OCI-LY7 (cell line): ENCODE results near the gene TMPRSS11F. TPM values are rescaled to one million over a fixed set of nuclear protein-coding genes. Genes with fewer than 3 reads are reported as not detected.

Experiments
- BruUV-seq: library from RNA; stranded (reverse); fragments of 400-500 nt; replicated peaks from 2 replicates; lab custom pipeline; 2021; lab: Mats Ljungman, UMichigan
- CTCF ChIA-PET: fragments of 300-600 bp; sonication (Branson Sonifier 250); formaldehyde crosslinking; loops from one replicate; lab custom pipeline; 2022; ENCODE audit warnings: antibody characterized with exemption; ENCODE audit not compliant: unreplicated experiment; lab: Charles Lee
- POLR2A ChIA-PET: fragments of 300-600 bp; sonication (Branson Sonifier 250); formaldehyde crosslinking; loops from one replicate; lab custom pipeline; 2022; ENCODE audit warnings: antibody characterized with exemption; lab: Charles Lee
- DNase-seq: peaks from one replicate; pipeline ENCODE4 v3.0.0-alpha.2; 2015; ENCODE audit warnings: low spot score
- H2AFZ ChIP-seq: fragments of 200-600 bp; sonication (generic), shearing (Covaris generic); 2 replicates; pipeline ENCODE4 v1.6.1; 2014; ENCODE audit warnings: mild to moderate bottlenecking, antibody characterized with exemption, low read length, moderate library complexity
- H3K27ac ChIP-seq: fragments of 200-600 bp; sonication (generic); 2 replicates; pipeline ENCODE4 v1.5.1; 2014; ENCODE audit warnings: mixed run types, low read depth, mild to moderate bottlenecking, moderate library complexity, low read length, inconsistent platforms; ENCODE audit not compliant: poor library complexity, severe bottlenecking
- H3K36me3 ChIP-seq: fragments of 200-600 bp; sonication (generic); 2 replicates; pipeline ENCODE4 v1.6.1; 2014; ENCODE audit warnings: mild to moderate bottlenecking, antibody characterized with exemption, low read length, moderate library complexity, mixed read lengths; ENCODE audit not compliant: insufficient read depth
- H3K4me1 ChIP-seq: fragments of 200-600 bp; sonication (generic); 2 replicates; pipeline ENCODE4 v1.5.1; 2014; ENCODE audit warnings: mild to moderate bottlenecking, low read length; ENCODE audit not compliant: insufficient read depth, poor library complexity, severe bottlenecking
- H3K4me2 ChIP-seq: fragments of 200-600 bp; sonication (generic); 2 replicates; pipeline ENCODE4 v1.6.1; 2014; ENCODE audit warnings: mild to moderate bottlenecking, low read length
- H3K4me3 ChIP-seq: fragments of 200-600 bp; sonication (generic); 2 replicates; pipeline ENCODE4 v1.5.1; 2014; ENCODE audit warnings: mild to moderate bottlenecking, low read depth, low read length; ENCODE audit not compliant: poor library complexity, severe bottlenecking
- H3K79me2 ChIP-seq: fragments of 200-600 bp; sonication (generic); 2 replicates; pipeline ENCODE4 v1.6.1; 2016; ENCODE audit warnings: low read depth, mild to moderate bottlenecking, low read length, moderate library complexity, mixed read lengths; ENCODE audit not compliant: insufficient read depth
- H3K9me2 ChIP-seq: fragments of 200-600 bp; sonication (generic); 2 replicates; pipeline ENCODE4 v1.6.1; 2016; ENCODE audit warnings: mild to moderate bottlenecking, low read length, mixed read lengths; ENCODE audit not compliant: insufficient read depth
- H3K9me3 ChIP-seq: fragments of 200-600 bp; sonication (generic); 2 replicates; pipeline ENCODE4 v1.6.1; 2014; ENCODE audit warnings: mild to moderate bottlenecking, mixed run types, low read length, mixed read lengths
- H4K20me1 ChIP-seq: fragments of 200-600 bp; sonication (generic); 2 replicates; pipeline ENCODE4 v1.6.1; 2014; ENCODE audit warnings: mild to moderate bottlenecking, antibody characterized with exemption, low read length, moderate library complexity, mixed read lengths; ENCODE audit not compliant: insufficient read depth
- EZH2phosphoT487 ChIP-seq: fragments of 200-600 bp; sonication (generic); IDR thresholded peaks from 2 replicates; pipeline ENCODE4 v1.6.1; 2018; ENCODE audit warnings: low read depth, borderline replicate concordance, mild to moderate bottlenecking, mixed run types, antibody characterized with exemption, low read length, moderate library complexity, mixed read lengths
- intact Hi-C: fragments of 100-400 bp; cut with micrococcal nuclease; formaldehyde crosslinking; loops from one replicate; pipeline ENCODE4 v1.10.0; 2022; ENCODE audit not compliant: unreplicated experiment
- total RNA-seq, 2 experiments: library from RNA; depleted of rRNA in 1 of 2; stranded (reverse); fragments of >200 nt in 1 of 2; shearing (Covaris generic) in 1 of 2; gene quantifications; 2 replicates each; pipeline ENCODE4 v1.2.3, GENCODE V29; 2014 to 2022
- TF ChIP-seq, protein P1 (sequence below): fragments of 200-600 bp; sonication (generic); conservative IDR thresholded peaks from 2 replicates; pipeline ENCODE4 v1.5.1; 2014; ENCODE audit warnings: mild to moderate bottlenecking, antibody characterized with exemption, low read length, moderate library complexity, mixed read lengths

TMPRSS11F gene
- total RNA-seq, 2 experiments from 2014 or later: not detected

- DNase-seq: no peak
- ChIA-PET POLR2A (no interaction called here), CTCF (no interaction called here)
- Histone ChIP-seq H4K20me1 (no peaks in the 10 kb centered on the region), H3K36me3 (no peaks in the 10 kb centered on the region), H3K79me2 (no peaks in the 10 kb centered on the region), H2AFZ (no peak overlapping the region), H3K4me3 (no peak overlapping the region), H3K9me3 (no peaks in the 10 kb centered on the region), H3K9me2 (no peaks in the 10 kb centered on the region), H3K4me1 (no peaks in the 10 kb centered on the region), H3K4me2 (no peak overlapping the region), H3K27ac (no peak overlapping the region)
- no TSS peak for BruUV-seq
- intact Hi-C loops: no loop called here
- TF ChIP-seq, protein P1, sequence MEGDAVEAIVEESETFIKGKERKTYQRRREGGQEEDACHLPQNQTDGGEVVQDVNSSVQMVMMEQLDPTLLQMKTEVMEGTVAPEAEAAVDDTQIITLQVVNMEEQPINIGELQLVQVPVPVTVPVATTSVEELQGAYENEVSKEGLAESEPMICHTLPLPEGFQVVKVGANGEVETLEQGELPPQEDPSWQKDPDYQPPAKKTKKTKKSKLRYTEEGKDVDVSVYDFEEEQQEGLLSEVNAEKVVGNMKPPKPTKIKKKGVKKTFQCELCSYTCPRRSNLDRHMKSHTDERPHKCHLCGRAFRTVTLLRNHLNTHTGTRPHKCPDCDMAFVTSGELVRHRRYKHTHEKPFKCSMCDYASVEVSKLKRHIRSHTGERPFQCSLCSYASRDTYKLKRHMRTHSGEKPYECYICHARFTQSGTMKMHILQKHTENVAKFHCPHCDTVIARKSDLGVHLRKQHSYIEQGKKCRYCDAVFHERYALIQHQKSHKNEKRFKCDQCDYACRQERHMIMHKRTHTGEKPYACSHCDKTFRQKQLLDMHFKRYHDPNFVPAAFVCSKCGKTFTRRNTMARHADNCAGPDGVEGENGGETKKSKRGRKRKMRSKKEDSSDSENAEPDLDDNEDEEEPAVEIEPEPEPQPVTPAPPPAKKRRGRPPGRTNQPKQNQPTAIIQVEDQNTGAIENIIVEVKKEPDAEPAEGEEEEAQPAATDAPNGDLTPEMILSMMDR: no peak
- TF ChIP-seq EZH2phosphoT487: no peak
Observed at GRCh38 chr4:68167706-68168105, 38.0 kb upstream of the TMPRSS11F start.

DNA sequence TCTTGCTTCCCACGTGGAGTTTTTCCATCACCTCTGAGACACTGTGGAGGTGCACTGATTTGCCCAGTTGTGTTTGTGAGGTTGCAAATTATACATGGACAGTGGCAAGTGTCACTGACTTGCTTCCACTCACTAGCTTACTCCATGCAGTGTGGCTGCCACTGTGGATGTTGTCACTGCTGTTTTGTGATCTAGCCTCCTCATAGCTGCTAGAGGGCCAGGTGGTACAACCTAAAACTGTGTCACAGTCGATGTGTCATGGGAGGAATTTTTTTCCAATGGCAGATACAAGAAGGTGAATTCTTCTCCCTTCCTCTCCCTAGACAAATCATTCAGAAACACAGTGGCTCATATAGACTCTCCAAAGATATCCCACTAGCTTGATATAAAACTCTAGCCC is 37.5 kb upstream of the TMPRSS11F start:
- intact Hi-C loops: no loop called here
- H3K9me3 ChIP-seq: no peaks in the 10 kb centered on the region
- no peak overlapping the region for H3K4me2 ChIP-seq
- no peaks in the 10 kb centered on the region for H3K9me2 ChIP-seq
- CTCF ChIA-PET: no interaction called here
- no peak overlapping the region for H3K4me3 ChIP-seq
- no peaks in the 10 kb centered on the region for H3K36me3 ChIP-seq
- POLR2A ChIA-PET: no interaction called here
- no peak overlapping the region for H2AFZ ChIP-seq
- no TSS peak for BruUV-seq
- no peaks in the 10 kb centered on the region for H4K20me1 ChIP-seq
- no peaks in the 10 kb centered on the region for H3K79me2 ChIP-seq
- no peaks in the 10 kb centered on the region for H3K4me1 ChIP-seq
- TF ChIP-seq EZH2phosphoT487: no peak
- TF ChIP-seq, protein P1: no peak
- no peak for DNase-seq
- no peak overlapping the region for H3K27ac ChIP-seq

GRCh38 chr4:68163754-68164153 is 34.1 kb upstream of the TMPRSS11F start:
- no peaks in the 10 kb centered on the region for H4K20me1 ChIP-seq
- no peaks in the 10 kb centered on the region for H3K79me2 ChIP-seq
- no peak overlapping the region for H3K4me2 ChIP-seq
- DNase-seq: no peak
- H3K27ac ChIP-seq: no peak overlapping the region
- H3K9me2 ChIP-seq: no peaks in the 10 kb centered on the region
- intact Hi-C loops: no loop called here
- no peak overlapping the region for H3K4me3 ChIP-seq
- H3K36me3 ChIP-seq: no peaks in the 10 kb centered on the region
- no peak overlapping the region for H2AFZ ChIP-seq
- ChIA-PET POLR2A (no interaction called here), CTCF (no interaction called here)
- TF ChIP-seq, protein P1: no peak
- no peak for TF ChIP-seq EZH2phosphoT487
- H3K4me1 ChIP-seq: no peaks in the 10 kb centered on the region
- H3K9me3 ChIP-seq: no peaks in the 10 kb centered on the region
- no TSS peak for BruUV-seq
